H4 (cell line): Measurements from ENCODE around the gene ZNF777. TPM values are rescaled to one million over a fixed set of nuclear protein-coding genes. Genes with fewer than 3 reads are reported as not detected.
"Not testable (repeated sequence)": the region's sequence is repeated elsewhere in the genome, so short reads cannot be mapped to it uniquely, and the experiment has no call there.

Source experiments
- DNase-seq: peaks from one replicate; pipeline ENCODE4 v3.0.0-alpha.2; 2015; ENCODE audit warnings: low spot score
- total RNA-seq: library from RNA; depleted of rRNA; stranded (reverse); fragments of >200 nt; shearing (Covaris generic); gene quantifications from 2 replicates; pipeline ENCODE4 v1.2.3, GENCODE V29; 2014; rRNA removed

Gene ZNF777
- total RNA-seq, 1 experiment from 2014 or later = 3.8 TPM

- no peak for DNase-seq
Observed at GRCh38 chr7:149415391-149416071, 45.3 kb downstream of the ZNF777 start.

GRCh38 chr7:149414745-149415390, 46.0 kb downstream of the ZNF777 start:
- DNase-seq = no peak

- no peak for DNase-seq
Observed at GRCh38 chr7:149414171-149414570, 46.7 kb downstream of the ZNF777 start.

GRCh38 chr7:149413083-149413482, 47.8 kb downstream of the ZNF777 start:
- not testable (repeated sequence) for DNase-seq

GRCh38 chr7:149409895-149410294, 51.0 kb downstream of the ZNF777 start:
- DNase-seq = no peak

- DNase-seq = no peak
Observed at GRCh38 chr7:149404825-149405224, 56.0 kb downstream of the ZNF777 start.

GRCh38 chr7:149404396-149404795, 56.5 kb downstream of the ZNF777 start:
- no peak for DNase-seq

GRCh38 chr7:149398195-149398820, 62.6 kb downstream of the ZNF777 start:
- DNase-seq = no peak

- DNase-seq = no peak
Observed at GRCh38 chr7:149397470-149398043, 63.3 kb downstream of the ZNF777 start.

GRCh38 chr7:149388550-149389335, 72.1 kb downstream of the ZNF777 start:
- DNase-seq = not testable (repeated sequence)

- not testable (repeated sequence) for DNase-seq
Observed at GRCh38 chr7:149386514-149386913, 74.3 kb downstream of the ZNF777 start.

GRCh38 chr7:149385195-149385950, 75.5 kb downstream of the ZNF777 start:
- DNase-seq = no peak

Other genes starting within 250 kb of the ZNF777 start
- gene ZNF212, start 221.4 kb downstream of the ZNF777 start, total RNA-seq = 2.2 and 4.2 TPM in 2 replicates
- gene ZNF783, start 198.9 kb downstream of the ZNF777 start, total RNA-seq = 0.60 and 0.99 TPM in 2 replicates
- gene ZNF746, start 36.7 kb upstream of the ZNF777 start, total RNA-seq = 12.9 and 16.2 TPM in 2 replicates